NCI-H2227 (cell line): Measurements from ENCODE around the gene MADD.
"Not testable (repeated sequence)": the region's sequence is repeated elsewhere in the genome, so short reads cannot be mapped to it uniquely, and the experiment has no call there.

Experiments used
- DNase-seq: peaks from one replicate; lab custom pipeline; 2025; ENCODE audit not compliant: unreplicated experiment; lab: John Stamatoyannopoulos, UW

Gene MADD

GRCh38 chr11:47317064-47317828, 47.3 kb downstream of the MADD start:
- no peak for DNase-seq

- no peak for DNase-seq
Observed at GRCh38 chr11:47318166-47318565, 48.2 kb downstream of the MADD start.

DNA sequence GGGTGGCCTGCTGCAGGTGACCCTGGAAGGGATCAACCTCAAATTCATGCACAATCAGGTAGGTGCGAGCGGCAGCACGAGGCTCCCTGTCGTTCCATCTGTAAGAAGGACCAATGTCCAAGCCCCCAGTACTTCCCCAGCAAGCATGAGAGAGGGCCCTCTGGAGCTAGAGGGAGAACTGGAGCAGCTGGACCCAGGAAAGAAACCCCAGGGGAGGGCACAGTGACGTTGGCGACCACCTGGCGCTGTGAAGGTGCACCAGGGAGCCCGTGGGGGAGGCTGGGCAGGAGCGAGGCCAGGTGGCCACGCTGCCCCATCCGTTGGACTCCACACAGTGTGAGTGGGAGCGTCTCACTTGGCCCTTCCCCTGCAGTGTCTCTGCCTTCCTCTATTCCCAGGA, 54.6 kb downstream of the MADD start:
- DNase-seq = no peak

DNA sequence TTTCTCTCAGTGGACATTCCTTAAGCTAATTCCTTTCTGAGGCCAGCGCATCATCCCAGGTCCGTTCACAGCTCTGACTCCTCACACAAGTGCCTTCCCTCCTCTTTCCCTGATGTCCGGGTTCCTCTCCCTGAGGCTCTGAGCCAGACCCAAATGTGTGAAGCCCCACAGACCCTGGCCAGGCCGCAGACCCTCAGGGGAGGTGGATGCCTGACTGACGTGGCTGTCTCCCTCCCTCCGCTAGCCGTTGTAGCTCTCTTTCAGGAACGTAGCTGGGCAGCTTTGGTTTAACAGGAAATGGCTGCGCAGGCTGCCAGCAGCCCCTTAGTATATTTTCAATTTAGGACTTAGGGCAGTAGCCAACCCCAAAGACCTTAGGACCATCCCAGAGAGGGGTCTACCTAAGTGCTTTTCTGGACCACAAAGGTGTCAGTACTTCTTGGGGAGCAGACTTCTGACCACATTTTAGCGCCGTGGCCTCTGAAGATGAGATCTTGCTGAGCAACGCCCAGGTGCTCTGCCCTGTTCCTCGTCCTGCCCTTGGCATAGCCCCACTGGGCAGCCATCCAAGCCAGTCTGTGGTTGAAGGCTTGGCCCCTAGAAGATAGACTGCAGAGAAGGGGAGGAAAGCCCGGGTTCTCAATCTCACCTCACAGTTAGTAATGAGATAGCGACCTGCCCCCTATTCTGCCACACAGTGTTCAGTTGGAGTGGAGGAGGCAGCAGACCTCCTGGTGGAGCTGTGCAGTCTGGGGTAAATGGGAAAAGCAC, 55.5 kb downstream of the MADD start:
- DNase-seq = no peak

GRCh38 chr11:47326198-47326597, 56.3 kb downstream of the MADD start:
- no peak for DNase-seq

DNA sequence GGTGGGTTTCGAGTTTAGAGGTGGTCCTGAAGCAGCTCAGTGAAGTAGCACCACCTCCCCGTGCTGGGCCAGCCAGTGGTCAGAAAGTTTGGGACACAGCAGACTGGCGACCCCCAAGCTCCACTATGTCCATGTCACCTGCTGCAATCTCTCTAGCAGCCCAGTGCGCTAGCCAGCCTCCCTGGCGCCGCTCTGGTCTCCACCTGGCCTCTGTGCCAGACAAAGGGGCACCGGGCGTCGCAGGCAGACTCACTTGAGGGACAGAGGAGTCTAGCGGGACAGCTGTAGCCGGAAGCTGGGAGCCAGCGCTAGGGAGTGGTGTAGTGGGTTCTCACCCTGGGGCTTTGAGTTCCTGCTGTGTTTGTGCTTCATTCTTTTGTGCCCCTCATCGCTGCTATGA, 57.1 kb downstream of the MADD start:
- no peak for DNase-seq

GRCh38 chr11:47327949-47328348, 58.0 kb downstream of the MADD start:
- DNase-seq = no peak

DNA sequence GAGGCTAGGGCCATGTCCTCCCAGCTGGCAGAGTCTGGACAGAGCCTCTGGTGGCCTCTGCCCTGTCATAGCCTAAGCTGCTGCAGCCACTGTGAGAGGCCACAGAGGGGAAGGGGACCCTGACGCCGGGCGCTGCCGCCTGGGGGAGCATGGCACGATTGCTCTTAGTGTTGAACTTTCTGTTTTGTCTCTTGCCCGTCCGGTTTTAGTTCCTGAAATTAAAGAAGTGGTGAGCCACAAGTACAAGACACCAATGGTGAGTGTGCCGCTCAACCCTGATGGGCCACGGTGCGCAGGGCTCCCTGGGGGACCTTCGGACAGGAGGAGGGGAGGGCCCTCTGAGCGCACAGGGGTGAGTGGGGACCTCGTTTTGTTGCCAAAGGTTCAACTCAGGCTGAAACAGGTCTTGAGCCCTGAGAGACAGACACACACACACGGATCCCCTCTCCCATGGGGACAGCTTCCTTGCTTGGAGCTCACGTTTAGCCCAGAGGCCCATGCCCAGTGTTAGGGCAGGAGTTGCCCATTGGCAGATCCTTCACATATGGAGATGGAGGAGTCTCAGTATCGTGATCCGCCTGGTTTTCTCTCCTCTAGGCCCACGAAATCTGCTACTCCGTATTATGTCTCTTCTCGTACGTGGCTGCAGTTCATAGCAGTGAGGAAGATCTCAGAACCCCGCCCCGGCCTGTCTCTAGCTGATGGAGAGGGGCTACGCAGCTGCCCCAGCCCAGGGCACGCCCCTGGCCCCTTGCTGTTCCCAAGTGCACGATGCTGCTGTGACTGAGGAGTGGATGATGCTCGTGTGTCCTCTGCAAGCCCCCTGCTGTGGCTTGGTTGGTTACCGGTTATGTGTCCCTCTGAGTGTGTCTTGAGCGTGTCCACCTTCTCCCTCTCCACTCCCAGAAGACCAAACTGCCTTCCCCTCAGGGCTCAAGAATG, 58.8 kb downstream of the MADD start:
- no peak for DNase-seq

DNA sequence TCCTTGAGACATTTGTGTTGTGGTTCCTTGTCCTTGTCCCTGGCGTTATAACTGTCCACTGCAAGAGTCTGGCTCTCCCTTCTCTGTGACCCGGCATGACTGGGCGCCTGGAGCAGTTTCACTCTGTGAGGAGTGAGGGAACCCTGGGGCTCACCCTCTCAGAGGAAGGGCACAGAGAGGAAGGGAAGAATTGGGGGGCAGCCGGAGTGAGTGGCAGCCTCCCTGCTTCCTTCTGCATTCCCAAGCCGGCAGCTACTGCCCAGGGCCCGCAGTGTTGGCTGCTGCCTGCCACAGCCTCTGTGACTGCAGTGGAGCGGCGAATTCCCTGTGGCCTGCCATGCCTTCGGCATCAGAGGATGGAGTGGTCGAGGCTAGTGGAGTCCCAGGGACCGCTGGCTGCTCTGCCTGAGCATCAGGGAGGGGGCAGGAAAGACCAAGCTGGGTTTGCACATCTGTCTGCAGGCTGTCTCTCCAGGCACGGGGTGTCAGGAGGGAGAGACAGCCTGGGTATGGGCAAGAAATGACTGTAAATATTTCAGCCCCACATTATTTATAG, 59.6 kb downstream of the MADD start:
- DNase-seq = no peak

- no peak for DNase-seq
Observed at GRCh38 chr11:47329987-47330931, 60.3 kb downstream of the MADD start.

GRCh38 chr11:47331454-47332302, 61.7 kb downstream of the MADD start:
- no peak for DNase-seq

GRCh38 chr11:47332303-47332711, 62.4 kb downstream of the MADD start:
- no peak for DNase-seq

DNA sequence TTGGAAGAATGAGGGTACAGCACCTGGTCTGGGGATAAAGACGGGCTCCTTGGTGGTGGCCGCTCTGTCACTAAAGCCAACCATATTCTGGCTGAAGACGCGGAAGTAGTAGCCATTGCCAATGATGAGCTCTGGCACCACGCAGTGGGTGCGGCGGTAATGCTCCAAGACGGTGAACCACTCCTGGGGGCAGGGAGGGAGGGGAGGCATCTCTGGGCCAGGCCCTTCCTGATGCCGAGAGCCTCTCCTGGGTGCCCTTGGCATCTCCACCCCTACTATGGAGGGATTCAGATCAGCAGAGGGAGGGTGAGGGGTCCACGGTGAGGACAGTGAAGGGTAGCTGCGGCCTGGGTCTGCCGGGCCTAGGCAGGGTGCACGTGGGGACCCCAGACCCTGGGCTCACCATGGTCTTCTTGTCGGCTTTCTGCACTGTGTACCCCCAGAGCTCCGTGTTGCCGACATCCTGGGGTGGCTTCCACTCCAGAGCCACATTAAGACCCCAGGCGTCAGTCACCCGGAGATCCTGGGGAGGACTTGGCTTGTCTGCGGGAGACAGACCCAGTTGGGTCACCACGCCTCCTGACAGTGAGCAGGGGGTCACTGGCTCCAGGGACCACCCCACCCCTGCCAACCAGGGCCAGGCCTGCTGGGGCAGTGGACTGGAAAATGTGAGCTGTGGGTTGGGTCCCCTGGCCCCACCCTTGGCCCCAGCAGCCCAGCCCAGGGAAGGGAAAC, 63.0 kb downstream of the MADD start:
- no peak for DNase-seq

- DNase-seq = no peak
Observed at GRCh38 chr11:47333526-47333845, 63.6 kb downstream of the MADD start.

- no peak for DNase-seq
Observed at GRCh38 chr11:47333886-47334443, 64.0 kb downstream of the MADD start.

GRCh38 chr11:47334699-47335411, 64.9 kb downstream of the MADD start:
- DNase-seq = not testable (repeated sequence)

- DNase-seq = no peak
Observed at GRCh38 chr11:47335733-47336132, 65.8 kb downstream of the MADD start.

GRCh38 chr11:47336595-47336994, 66.7 kb downstream of the MADD start:
- no peak for DNase-seq
